Measurements from ENCODE around the gene SVIL. TPM values are rescaled to one million over a fixed set of nuclear protein-coding genes. Genes with fewer than 3 reads are reported as not detected.

SVIL gene
- total and polyA plus RNA-seq, 2 experiments from 2014 or later, result 252 to 412 TPM

DNA sequence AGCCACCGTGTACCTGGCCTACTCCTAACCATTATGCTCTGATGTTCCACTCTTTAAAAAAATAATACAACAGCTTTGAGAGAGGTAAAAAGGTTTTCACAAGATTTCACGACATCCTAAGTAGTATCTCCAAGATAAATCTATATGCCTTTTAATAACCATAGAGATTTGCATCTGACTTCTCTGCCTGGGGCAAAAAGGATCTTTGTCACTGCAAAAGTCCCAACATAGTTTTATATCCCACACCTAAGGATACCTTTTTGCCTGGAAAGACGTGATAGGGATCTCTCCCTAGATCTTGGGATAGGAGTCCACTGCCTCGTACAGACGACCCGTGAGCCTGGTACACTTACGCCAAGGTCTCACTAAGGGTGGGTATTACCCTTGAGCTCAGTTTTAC lies 31.4 kb upstream of the SVIL start:
- H3K9me3 ChIP-seq (ENCODE audit: low read depth), result no peaks in the 10 kb centered on the region
- DNase-seq (ENCODE audit: low read depth in 1 of 2, low spot score in 1 of 2), result no peak
- no peaks in the 10 kb centered on the region for H3K36me3 ChIP-seq
- TF ChIP-seq, protein P1, sequence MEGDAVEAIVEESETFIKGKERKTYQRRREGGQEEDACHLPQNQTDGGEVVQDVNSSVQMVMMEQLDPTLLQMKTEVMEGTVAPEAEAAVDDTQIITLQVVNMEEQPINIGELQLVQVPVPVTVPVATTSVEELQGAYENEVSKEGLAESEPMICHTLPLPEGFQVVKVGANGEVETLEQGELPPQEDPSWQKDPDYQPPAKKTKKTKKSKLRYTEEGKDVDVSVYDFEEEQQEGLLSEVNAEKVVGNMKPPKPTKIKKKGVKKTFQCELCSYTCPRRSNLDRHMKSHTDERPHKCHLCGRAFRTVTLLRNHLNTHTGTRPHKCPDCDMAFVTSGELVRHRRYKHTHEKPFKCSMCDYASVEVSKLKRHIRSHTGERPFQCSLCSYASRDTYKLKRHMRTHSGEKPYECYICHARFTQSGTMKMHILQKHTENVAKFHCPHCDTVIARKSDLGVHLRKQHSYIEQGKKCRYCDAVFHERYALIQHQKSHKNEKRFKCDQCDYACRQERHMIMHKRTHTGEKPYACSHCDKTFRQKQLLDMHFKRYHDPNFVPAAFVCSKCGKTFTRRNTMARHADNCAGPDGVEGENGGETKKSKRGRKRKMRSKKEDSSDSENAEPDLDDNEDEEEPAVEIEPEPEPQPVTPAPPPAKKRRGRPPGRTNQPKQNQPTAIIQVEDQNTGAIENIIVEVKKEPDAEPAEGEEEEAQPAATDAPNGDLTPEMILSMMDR (IDR thresholded peaks at IDR 0.05; ENCODE audit: low read depth, low read length), result no peak
- H3K4me1 ChIP-seq (ENCODE audit: low read depth), result peaks cover 11% of the 10 kb centered on the region
- no peak overlapping the region for H3K4me3 ChIP-seq
- H3K27ac ChIP-seq, result no peak overlapping the region
- H3K27me3 ChIP-seq, result no peaks in the 10 kb centered on the region

DNA sequence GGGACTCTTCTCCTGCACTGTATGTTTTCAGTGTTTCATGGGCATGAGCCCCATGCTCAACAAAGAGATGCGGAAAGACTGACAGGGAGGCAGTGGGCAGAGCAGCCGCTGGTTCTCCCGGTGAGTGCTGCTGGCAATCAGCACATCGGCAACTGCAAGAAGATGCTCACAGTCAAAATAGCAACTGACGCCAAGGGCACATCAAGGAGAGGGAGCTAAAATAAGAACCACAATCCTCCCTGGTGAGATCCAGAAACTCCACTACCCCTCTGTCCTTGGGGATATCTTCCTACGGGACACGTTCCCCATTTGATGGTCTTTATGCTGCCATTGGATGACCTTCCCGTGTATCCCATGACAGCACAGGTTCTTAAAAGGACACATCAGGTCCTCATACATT lies 28.9 kb upstream of the SVIL start:
- no peak overlapping the region for H3K4me3 ChIP-seq
- no peaks in the 10 kb centered on the region for H3K9me3 ChIP-seq (ENCODE audit: low read depth)
- H3K27ac ChIP-seq, result no peak overlapping the region
- peaks cover 15% of the 10 kb centered on the region for H3K4me1 ChIP-seq (ENCODE audit: low read depth)
- H3K27me3 ChIP-seq, result no peaks in the 10 kb centered on the region
- no peak for DNase-seq (ENCODE audit: low read depth in 1 of 2, low spot score in 1 of 2)
- no peaks in the 10 kb centered on the region for H3K36me3 ChIP-seq
- TF ChIP-seq, protein P1 (IDR thresholded peaks at IDR 0.05; ENCODE audit: low read depth, low read length), result no peak

DNA sequence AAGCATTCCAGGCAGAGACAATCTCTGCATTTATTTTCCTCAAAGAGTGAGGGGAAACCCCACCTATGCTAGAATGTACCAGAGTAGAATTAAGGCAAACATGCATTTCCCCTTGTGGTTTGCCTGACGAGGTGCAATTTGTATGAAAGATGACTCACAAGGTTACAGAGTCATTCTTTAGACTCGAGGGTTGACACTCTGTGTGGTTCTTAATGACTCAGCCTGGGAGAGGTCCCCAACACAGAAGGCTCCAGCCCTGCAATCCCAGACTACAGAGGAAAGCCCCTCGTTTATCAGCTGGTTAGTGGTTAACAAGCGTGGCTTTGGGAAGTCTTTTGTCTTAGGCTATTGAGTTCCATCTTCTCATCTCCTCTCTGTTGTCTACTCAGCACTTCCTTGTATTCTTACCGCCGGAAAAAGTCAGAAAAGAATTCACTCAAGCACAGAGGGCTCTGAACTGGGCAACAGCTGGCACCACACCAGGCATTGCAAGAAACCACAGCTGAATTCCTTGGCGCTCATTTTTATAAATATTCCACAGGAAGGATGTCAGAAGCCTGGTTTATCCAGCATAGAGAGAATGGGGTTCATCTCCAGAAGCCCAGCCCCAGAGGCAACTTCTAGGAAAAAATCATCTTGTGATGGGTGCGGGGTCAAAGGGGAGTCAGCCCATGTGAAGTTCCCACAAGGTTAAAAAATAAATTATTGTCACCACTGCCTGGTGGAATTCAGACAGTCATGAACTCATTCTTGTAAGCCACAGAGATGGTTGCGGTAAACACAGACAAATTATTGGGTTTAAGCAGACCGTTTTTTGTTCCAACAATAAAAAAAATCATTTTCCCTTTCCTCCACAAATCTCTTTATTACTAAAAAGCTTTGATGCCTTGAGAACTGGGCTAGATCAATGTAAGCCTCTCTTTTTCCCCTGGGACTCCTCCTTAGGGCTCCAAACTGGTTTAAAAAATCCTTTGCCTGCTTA lies 24.5 kb upstream of the SVIL start:
- H3K9me3 ChIP-seq (ENCODE audit: low read depth), result no peaks in the 10 kb centered on the region
- no peaks in the 10 kb centered on the region for H3K27me3 ChIP-seq
- TF ChIP-seq, protein P1 (IDR thresholded peaks at IDR 0.05; ENCODE audit: low read depth, low read length), result peak; percentile 42
- peak in 1 of 2 donors; percentile 97 for DNase-seq (ENCODE audit: low read depth in 1 of 2, low spot score in 1 of 2)
- H3K4me3 ChIP-seq, result no peak overlapping the region
- H3K4me1 ChIP-seq (ENCODE audit: low read depth), result peaks cover 15% of the 10 kb centered on the region
- peaks cover 10% of the 10 kb centered on the region for H3K36me3 ChIP-seq
- peak overlapping the region; percentile 39 for H3K27ac ChIP-seq

DNA sequence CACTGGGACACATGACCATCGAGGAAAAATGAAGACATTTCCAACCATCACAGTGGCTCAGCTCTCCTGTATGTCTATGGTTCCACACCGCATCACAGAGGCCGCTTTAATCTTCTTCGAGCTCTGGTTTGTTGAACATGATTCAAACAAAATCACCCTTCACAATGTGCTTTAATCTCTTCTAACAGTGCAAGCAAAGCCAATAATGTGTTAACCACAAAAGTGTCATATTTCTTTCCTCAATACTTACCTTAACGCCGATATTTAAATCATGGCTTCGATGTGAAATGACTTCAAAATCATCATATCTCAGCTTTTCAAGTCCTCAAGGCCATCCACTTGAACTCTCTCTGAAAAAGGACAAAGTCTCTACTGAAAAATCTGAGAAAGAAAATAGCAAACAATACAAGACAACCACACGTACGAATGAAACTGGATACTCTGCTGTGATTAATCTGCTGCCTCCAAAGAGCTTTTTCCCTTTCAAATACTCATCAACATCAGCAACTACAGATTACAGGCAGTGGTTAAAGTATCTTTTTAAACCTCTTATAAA lies 23.0 kb upstream of the SVIL start:
- Histone ChIP-seq H3K27me3 (no peaks in the 10 kb centered on the region), H3K9me3 (ENCODE audit: low read depth) (no peaks in the 10 kb centered on the region), H3K36me3 (peaks cover 10% of the 10 kb centered on the region), H3K4me3 (no peak overlapping the region), H3K27ac (no peak overlapping the region), H3K4me1 (ENCODE audit: low read depth) (peaks cover 8% of the 10 kb centered on the region)
- no peak for DNase-seq (ENCODE audit: low read depth in 1 of 2, low spot score in 1 of 2)
- TF ChIP-seq, protein P1 (IDR thresholded peaks at IDR 0.05; ENCODE audit: low read depth, low read length), result no peak

DNA sequence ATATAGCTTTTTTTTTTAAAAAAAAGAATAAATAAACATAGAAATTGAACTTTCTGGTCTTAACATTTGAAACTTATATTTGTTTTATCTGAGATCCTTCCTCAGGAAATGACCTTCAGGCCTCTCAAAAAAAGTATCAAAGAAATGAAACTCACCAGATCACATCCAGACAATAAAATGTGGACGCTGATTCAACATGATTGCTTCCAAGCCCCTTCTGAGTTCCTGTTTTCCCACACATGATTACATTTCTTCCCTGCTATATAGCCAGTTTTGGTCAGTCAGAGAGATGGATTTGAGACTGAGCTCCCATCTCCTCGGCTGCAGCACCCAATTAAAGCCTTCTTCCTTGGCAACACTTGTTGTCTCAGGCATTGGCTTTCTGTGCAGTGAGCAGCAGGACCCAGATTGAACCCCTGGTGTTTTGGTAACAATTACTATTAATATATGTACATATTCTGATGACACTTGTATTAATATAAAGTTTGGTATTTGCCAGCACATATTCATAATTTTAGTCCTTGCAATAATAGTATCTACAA lies 21.8 kb upstream of the SVIL start:
- H3K36me3 ChIP-seq, result peaks cover 13% of the 10 kb centered on the region
- TF ChIP-seq, protein P1 (IDR thresholded peaks at IDR 0.05; ENCODE audit: low read depth, low read length), result no peak

More for the DNA sequence above, 21.8 kb upstream of the SVIL start:
- Histone ChIP-seq H3K4me3 (no peak overlapping the region), H3K9me3 (ENCODE audit: low read depth) (no peaks in the 10 kb centered on the region), H3K27me3 (no peaks in the 10 kb centered on the region), H3K4me1 (ENCODE audit: low read depth) (peaks cover 6% of the 10 kb centered on the region), H3K27ac (no peak overlapping the region)
- DNase-seq (ENCODE audit: low read depth in 1 of 2, low spot score in 1 of 2), result no peak
